ENCODE results near the gene ABCC8. TPM values are rescaled to one million over a fixed set of nuclear protein-coding genes. Genes with fewer than 3 reads are reported as not detected.

The ABCC8 gene
- total and polyA plus RNA-seq, 9 of the 15 experiments (the other 6 are each of a cell fraction or from before 2014, with no cell fraction given) = not detected

DNA sequence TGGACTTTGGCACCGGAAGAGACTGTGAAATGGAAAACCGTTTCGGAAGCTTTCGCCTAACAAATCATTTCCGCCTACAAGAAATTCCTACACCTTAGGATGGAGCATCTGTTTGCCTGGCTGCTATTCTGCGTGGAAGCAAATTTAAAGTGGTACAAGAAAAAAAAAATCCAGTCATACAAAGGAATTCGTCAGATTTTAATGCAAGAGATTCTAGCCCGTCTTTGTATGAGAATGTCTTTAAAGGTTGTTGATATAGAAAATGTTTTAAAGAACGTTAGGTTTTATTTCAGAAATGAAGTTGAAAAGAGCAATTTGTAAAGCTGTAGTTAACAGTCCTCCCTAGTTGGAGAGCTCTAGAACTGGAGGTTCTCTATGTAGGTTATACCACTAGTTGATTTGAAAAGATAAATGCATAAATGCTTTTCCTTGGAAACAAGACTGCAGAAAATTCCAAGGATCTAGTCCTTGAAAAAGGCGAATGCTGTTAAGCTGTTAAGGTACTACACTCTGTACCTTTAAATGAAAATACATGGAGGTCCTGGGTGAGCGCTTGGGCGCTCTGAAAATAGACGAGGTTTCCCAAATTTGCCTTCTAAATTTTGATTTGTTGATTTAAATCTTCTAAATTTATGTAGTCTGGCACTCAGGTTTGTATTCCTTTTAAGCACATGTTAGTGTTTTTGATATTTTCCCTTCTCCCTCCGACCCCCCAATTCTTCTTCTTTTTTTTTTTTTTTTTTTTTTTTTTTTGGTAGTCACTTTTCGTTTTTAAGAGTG lies 122.6 kb downstream of the ABCC8 start (continued):
- TF ChIP-seq, protein P1, sequence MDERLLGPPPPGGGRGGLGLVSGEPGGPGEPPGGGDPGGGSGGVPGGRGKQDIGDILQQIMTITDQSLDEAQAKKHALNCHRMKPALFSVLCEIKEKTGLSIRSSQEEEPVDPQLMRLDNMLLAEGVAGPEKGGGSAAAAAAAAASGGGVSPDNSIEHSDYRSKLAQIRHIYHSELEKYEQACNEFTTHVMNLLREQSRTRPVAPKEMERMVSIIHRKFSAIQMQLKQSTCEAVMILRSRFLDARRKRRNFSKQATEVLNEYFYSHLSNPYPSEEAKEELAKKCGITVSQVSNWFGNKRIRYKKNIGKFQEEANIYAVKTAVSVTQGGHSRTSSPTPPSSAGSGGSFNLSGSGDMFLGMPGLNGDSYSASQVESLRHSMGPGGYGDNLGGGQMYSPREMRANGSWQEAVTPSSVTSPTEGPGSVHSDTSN (CRISPR knock-in tag; IDR thresholded peaks at IDR 0.05; ENCODE audit: low read depth) = no peak
- TF ChIP-seq, protein P1 (tag; conservative IDR thresholded peaks at IDR 0.05; ENCODE audit: low read depth) = no peak
- TF ChIP-seq ZNF146 (CRISPR knock-in tag; IDR thresholded peaks at IDR 0.05; ENCODE audit: unreplicated experiment) (no peak), ZNF589 (CRISPR knock-in tag; IDR thresholded peaks at IDR 0.05; ENCODE audit: low read depth) (peak; percentile 36; the same call in 1 of the 2 replicates), GABPB2 (CRISPR knock-in tag; conservative IDR thresholded peaks at IDR 0.05) (no peak), ZNF75A (CRISPR knock-in tag; IDR thresholded peaks at IDR 0.05) (no peak), ZNF584 (CRISPR knock-in tag; IDR thresholded peaks at IDR 0.05; ENCODE audit: low read depth) (no peak), GTF2E2 (tag; IDR thresholded peaks at IDR 0.05) (peak; percentile 46; the same call in 1 of the 2 replicates)
- TF ChIP-seq, protein P2, sequence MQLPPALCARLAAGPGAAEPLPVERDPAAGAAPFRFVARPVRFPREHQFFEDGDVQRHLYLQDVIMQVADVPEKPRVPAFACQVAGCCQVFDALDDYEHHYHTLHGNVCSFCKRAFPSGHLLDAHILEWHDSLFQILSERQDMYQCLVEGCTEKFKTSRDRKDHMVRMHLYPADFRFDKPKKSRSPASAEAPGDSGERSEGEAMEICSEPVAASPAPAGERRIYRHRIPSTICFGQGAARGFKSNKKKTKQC (CRISPR knock-in tag; IDR thresholded peaks at IDR 0.05) = no peak
- TF ChIP-seq, protein P3, sequence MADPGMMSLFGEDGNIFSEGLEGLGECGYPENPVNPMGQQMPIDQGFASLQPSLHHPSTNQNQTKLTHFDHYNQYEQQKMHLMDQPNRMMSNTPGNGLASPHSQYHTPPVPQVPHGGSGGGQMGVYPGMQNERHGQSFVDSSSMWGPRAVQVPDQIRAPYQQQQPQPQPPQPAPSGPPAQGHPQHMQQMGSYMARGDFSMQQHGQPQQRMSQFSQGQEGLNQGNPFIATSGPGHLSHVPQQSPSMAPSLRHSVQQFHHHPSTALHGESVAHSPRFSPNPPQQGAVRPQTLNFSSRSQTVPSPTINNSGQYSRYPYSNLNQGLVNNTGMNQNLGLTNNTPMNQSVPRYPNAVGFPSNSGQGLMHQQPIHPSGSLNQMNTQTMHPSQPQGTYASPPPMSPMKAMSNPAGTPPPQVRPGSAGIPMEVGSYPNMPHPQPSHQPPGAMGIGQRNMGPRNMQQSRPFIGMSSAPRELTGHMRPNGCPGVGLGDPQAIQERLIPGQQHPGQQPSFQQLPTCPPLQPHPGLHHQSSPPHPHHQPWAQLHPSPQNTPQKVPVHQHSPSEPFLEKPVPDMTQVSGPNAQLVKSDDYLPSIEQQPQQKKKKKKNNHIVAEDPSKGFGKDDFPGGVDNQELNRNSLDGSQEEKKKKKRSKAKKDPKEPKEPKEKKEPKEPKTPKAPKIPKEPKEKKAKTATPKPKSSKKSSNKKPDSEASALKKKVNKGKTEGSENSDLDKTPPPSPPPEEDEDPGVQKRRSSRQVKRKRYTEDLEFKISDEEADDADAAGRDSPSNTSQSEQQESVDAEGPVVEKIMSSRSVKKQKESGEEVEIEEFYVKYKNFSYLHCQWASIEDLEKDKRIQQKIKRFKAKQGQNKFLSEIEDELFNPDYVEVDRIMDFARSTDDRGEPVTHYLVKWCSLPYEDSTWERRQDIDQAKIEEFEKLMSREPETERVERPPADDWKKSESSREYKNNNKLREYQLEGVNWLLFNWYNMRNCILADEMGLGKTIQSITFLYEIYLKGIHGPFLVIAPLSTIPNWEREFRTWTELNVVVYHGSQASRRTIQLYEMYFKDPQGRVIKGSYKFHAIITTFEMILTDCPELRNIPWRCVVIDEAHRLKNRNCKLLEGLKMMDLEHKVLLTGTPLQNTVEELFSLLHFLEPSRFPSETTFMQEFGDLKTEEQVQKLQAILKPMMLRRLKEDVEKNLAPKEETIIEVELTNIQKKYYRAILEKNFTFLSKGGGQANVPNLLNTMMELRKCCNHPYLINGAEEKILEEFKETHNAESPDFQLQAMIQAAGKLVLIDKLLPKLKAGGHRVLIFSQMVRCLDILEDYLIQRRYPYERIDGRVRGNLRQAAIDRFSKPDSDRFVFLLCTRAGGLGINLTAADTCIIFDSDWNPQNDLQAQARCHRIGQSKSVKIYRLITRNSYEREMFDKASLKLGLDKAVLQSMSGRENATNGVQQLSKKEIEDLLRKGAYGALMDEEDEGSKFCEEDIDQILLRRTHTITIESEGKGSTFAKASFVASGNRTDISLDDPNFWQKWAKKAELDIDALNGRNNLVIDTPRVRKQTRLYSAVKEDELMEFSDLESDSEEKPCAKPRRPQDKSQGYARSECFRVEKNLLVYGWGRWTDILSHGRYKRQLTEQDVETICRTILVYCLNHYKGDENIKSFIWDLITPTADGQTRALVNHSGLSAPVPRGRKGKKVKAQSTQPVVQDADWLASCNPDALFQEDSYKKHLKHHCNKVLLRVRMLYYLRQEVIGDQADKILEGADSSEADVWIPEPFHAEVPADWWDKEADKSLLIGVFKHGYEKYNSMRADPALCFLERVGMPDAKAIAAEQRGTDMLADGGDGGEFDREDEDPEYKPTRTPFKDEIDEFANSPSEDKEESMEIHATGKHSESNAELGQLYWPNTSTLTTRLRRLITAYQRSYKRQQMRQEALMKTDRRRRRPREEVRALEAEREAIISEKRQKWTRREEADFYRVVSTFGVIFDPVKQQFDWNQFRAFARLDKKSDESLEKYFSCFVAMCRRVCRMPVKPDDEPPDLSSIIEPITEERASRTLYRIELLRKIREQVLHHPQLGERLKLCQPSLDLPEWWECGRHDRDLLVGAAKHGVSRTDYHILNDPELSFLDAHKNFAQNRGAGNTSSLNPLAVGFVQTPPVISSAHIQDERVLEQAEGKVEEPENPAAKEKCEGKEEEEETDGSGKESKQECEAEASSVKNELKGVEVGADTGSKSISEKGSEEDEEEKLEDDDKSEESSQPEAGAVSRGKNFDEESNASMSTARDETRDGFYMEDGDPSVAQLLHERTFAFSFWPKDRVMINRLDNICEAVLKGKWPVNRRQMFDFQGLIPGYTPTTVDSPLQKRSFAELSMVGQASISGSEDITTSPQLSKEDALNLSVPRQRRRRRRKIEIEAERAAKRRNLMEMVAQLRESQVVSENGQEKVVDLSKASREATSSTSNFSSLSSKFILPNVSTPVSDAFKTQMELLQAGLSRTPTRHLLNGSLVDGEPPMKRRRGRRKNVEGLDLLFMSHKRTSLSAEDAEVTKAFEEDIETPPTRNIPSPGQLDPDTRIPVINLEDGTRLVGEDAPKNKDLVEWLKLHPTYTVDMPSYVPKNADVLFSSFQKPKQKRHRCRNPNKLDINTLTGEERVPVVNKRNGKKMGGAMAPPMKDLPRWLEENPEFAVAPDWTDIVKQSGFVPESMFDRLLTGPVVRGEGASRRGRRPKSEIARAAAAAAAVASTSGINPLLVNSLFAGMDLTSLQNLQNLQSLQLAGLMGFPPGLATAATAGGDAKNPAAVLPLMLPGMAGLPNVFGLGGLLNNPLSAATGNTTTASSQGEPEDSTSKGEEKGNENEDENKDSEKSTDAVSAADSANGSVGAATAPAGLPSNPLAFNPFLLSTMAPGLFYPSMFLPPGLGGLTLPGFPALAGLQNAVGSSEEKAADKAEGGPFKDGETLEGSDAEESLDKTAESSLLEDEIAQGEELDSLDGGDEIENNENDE (IDR thresholded peaks at IDR 0.05; ENCODE audit: low read depth, low read length) = no peak
